RWPE2 (cell line): ENCODE data around the gene CDRT4.

ENCODE experiments used
- ATAC-seq: fragments of 200-7000 bp; cut with Tn5 transposase; 3 replicates; pipeline ENCODE4 v1.9.1; 2021; ENCODE audit warnings: low read depth
- DNase-seq: peaks from one replicate; pipeline ENCODE4 v3.0.0-alpha.2; 2020; ENCODE audit warnings: low spot score
- H3K27ac ChIP-seq: fragments of 450-650 bp; 2 replicates; pipeline ENCODE4 v1.5.1; 2017; ENCODE audit warnings: mild to moderate bottlenecking; ENCODE audit not compliant: poor library complexity, severe bottlenecking
- H3K27me3 ChIP-seq: fragments of 250-450 bp; sonication (Bioruptor Pico); 2 replicates; pipeline ENCODE4 v1.5.1; 2021; ENCODE audit warnings: mild to moderate bottlenecking, moderate library complexity; ENCODE audit not compliant: insufficient read depth, poor library complexity, severe bottlenecking
- H3K36me3 ChIP-seq: fragments of 250-450 bp; sonication (Bioruptor Pico); 2 replicates; pipeline ENCODE4 v1.5.1; 2020; ENCODE audit warnings: low read depth, mild to moderate bottlenecking, moderate library complexity
- H3K4me1 ChIP-seq: fragments of 250-450 bp; sonication (Bioruptor Pico); 2 replicates; pipeline ENCODE4 v1.5.1; 2021; ENCODE audit warnings: mild to moderate bottlenecking, moderate library complexity; ENCODE audit not compliant: insufficient read depth, poor library complexity, severe bottlenecking
- H3K4me3 ChIP-seq: fragments of 250-450 bp; sonication (Bioruptor Pico); 2 replicates; pipeline ENCODE4 v1.5.1; 2021; ENCODE audit warnings: mild to moderate bottlenecking, moderate library complexity; ENCODE audit not compliant: severe bottlenecking
- H3K9me3 ChIP-seq: fragments of 250-450 bp; sonication (Bioruptor Pico); 2 replicates; pipeline ENCODE4 v1.5.1; 2021; ENCODE audit warnings: mild to moderate bottlenecking, moderate library complexity; ENCODE audit not compliant: severe bottlenecking
- CTCF ChIP-seq: fragments of 450-650 bp; IDR thresholded peaks from one replicate; pipeline ENCODE4 v1.5.1; 2017; ENCODE audit warnings: mild to moderate bottlenecking, moderate library complexity; ENCODE audit not compliant: poor library complexity, severe bottlenecking

The CDRT4 gene

DNA sequence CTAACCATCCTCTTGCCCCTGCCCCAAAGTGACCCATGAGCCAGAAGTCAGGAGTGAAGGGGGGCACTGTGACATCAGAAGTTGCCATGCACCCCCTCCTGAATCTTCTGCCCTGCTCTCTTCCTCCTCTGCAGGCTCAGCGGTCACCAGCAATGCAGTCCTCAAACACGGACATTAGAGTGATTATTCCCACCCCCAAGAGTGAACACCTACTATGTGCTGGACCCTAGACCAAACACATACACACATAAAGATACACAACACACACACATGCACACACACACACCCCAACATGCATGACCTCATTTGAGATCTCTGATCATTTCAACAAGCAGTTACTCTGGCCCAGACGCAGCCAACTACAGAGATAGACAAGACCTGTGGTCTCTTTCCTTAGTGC lies at the start of gene CDRT4:
Gene CDRT4 (minus strand): TSS at position 30 of the 400 bp plus-strand sequence. CDS start 27,383 bp downstream, outside the sequence.
- ATAC-seq (no peak), DNase-seq (no peak)
- no peaks in the 10 kb centered on the region for H3K9me3 ChIP-seq
- no peak for TF ChIP-seq CTCF
- H3K4me1 ChIP-seq: no peaks in the 10 kb centered on the region
- no peak within 1 kb of the TSS for H3K4me3 ChIP-seq
- no peak within 1 kb of the TSS for H3K27ac ChIP-seq
- H3K27me3 ChIP-seq: no peaks in the 10 kb centered on the region
- 0 out of 2 replicates have a peak, but pooled peaks cover 6% of the 10 kb centered on the region for H3K36me3 ChIP-seq

GRCh38 chr17:15516150-15516549 lies 48.7 kb upstream of the CDRT4 start:
- DNase-seq (no peak), ATAC-seq (peak; percentile 68; the same call in 2 of the 3 replicates)
- Histone ChIP-seq H3K27ac (no peak overlapping the region), H3K36me3 (peaks cover 26% of the 10 kb centered on the region), H3K9me3 (no peaks in the 10 kb centered on the region), H3K27me3 (no peaks in the 10 kb centered on the region), H3K4me3 (no peak overlapping the region), H3K4me1 (no peaks in the 10 kb centered on the region)
- TF ChIP-seq CTCF: no peak

- ATAC-seq (no peak), DNase-seq (no peak)
- H3K36me3 ChIP-seq: peaks cover 36% of the 10 kb centered on the region
Measured at GRCh38 chr17:15514469-15514868, 47.0 kb upstream of the CDRT4 start.

DNA sequence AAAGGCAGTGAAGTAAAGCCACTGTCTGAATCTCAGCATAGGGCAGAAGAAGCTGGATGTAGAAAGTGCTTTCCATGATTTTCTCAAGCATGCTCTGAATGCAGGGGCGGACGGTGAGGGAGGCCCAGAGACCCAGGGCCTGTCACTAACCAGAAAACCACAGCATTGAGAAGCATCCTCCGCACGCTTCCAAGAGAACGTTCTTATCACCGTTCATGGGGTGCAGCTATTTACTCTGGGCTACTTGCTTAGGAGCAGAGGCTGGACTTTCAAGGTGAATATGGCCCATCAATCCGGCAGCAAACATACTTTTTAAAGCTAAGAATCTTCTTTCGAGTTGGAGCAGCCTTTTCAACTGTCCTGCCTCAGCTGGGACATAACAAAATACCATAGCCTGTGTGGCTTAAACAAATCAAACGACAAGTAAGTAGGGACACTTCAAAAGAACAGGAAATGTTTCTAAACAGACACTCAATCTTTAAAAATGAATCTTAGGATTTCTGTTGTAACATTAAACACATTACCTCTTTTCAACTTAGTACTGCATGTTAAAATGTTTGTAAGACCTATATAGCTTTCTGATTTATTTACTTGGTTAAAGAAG lies 46.5 kb upstream of the CDRT4 start:
- Histone ChIP-seq H3K36me3 (peaks cover 36% of the 10 kb centered on the region), H3K27me3 (no peaks in the 10 kb centered on the region), H3K4me3 (no peak overlapping the region), H3K27ac (no peak overlapping the region), H3K4me1 (no peaks in the 10 kb centered on the region), H3K9me3 (no peaks in the 10 kb centered on the region)
- no peak for TF ChIP-seq CTCF
- ATAC-seq (no peak), DNase-seq (no peak)

More at GRCh38 chr17:15514469-15514868, 47.0 kb upstream of the CDRT4 start:
- Histone ChIP-seq H3K4me1 (no peaks in the 10 kb centered on the region), H3K27ac (no peak overlapping the region), H3K4me3 (no peak overlapping the region), H3K27me3 (no peaks in the 10 kb centered on the region), H3K9me3 (no peaks in the 10 kb centered on the region)
- no peak for TF ChIP-seq CTCF

- Histone ChIP-seq H3K4me1 (no peaks in the 10 kb centered on the region), H3K27ac (no peak overlapping the region), H3K36me3 (peaks cover 36% of the 10 kb centered on the region), H3K4me3 (no peak overlapping the region), H3K27me3 (no peaks in the 10 kb centered on the region), H3K9me3 (no peaks in the 10 kb centered on the region)
- no peak for ATAC-seq
- no peak for DNase-seq
- no peak for TF ChIP-seq CTCF
Measured at GRCh38 chr17:15513058-15513791, 45.8 kb upstream of the CDRT4 start.
